HepG2 (cell line): ENCODE results near the gene MOGAT3. TPM values are rescaled to one million over a fixed set of nuclear protein-coding genes. Genes with fewer than 3 reads are reported as not detected.
A peak's percentile ranks its signal among the peaks of the same experiment; 100 is the strongest.

Source experiments
- ATAC-seq: fragments of 200-7000 bp; cut with Tn5 transposase; 3 replicates; pipeline ENCODE4 v1.9.1; 2020; ENCODE audit warnings: mild to moderate bottlenecking, moderate library complexity
- BruUV-seq: library from RNA; stranded (reverse); fragments of 400-500 nt; replicated peaks from 2 replicates; lab custom pipeline; 2021; lab: Mats Ljungman, UMichigan
- CTCF ChIA-PET: fragments of 300-600 bp; formaldehyde crosslinking; extraction: SDS; loops from one replicate; lab custom pipeline; 2021; ENCODE audit warnings: low total read pairs, inconsistent platforms, low intra/inter-chr PET ratio; lab: Yijun Ruan, JAX
- POLR2A ChIA-PET: fragments of 350-600 bp; sonication (Branson Sonifier 250); formaldehyde crosslinking; loops from one replicate; lab custom pipeline; 2020; ENCODE audit warnings: antibody characterized with exemption, inconsistent platforms; lab: Yijun Ruan, JAX
- DNase-seq: peaks from one replicate; pipeline ENCODE4 v3.0.0-alpha.2; 2015; ENCODE audit warnings: low spot score
- FAIRE-seq: peaks from 3 replicates; lab custom pipeline; 2011; peaks lifted over from hg19 to GRCh38; lab: Jason Lieb, UNC
- H2AFZ ChIP-seq: one replicate; pipeline ENCODE4 v1.6.1; 2011; ENCODE audit warnings: low read length, inconsistent platforms
- H3K27ac ChIP-seq: fragments of 300-600 bp; 3 replicates; pipeline ENCODE4 v1.8.0; 2011; ENCODE audit warnings: mixed run types, mild to moderate bottlenecking, mixed read lengths, low read length, inconsistent platforms; ENCODE audit not compliant: insufficient read depth; ENCODE audit errors: extremely low read length
- H3K27me3 ChIP-seq, 2 experiments: fragments of 200-600 bp in 1 of 2; 2 replicates in 1 of 2; 3 replicates in 1 of 2; pipeline versions ENCODE4 v1.6.0 to v1.8.0; 2011; ENCODE audit warnings: low read length in 2 of 2, mild to moderate bottlenecking in 2 of 2, moderate library complexity in 2 of 2, inconsistent platforms in 1 of 2; ENCODE audit not compliant: insufficient read depth in 2 of 2, control insufficient read depth in 1 of 2
- H3K36me3 ChIP-seq, 2 experiments: fragments of 200-600 bp in 1 of 2; replicated peaks in 1 of 2; 2 replicates in 1 of 2; 3 replicates in 1 of 2; pipeline versions ENCODE4 v1.5.1 to v1.8.0; 2011; ENCODE audit warnings: low read length in 2 of 2, inconsistent platforms in 1 of 2; ENCODE audit not compliant: insufficient read depth in 2 of 2, control insufficient read depth in 1 of 2
- H3K4me1 ChIP-seq: 2 replicates; pipeline ENCODE4 v1.5.1; 2012; ENCODE audit warnings: low read length, inconsistent platforms; ENCODE audit not compliant: insufficient read depth
- H3K4me2 ChIP-seq: 2 replicates; pipeline ENCODE4 v1.6.0; 2011; ENCODE audit warnings: low read depth, low read length, inconsistent platforms
- H3K4me3 ChIP-seq, 3 experiments: fragments of 200-600 bp in 1 of 3; sonication (generic), shearing (Covaris generic) in 1 of 3; replicated peaks in 1 of 3; 2 replicates each; pipeline ENCODE4 v1.5.1; 2011 to 2016; ENCODE audit warnings: low read length in 3 of 3, inconsistent platforms in 2 of 3, low read depth in 2 of 3, mild to moderate bottlenecking in 2 of 3, control low read depth in 1 of 3, mixed read lengths in 1 of 3; ENCODE audit not compliant: insufficient read depth in 1 of 3
- H3K79me2 ChIP-seq: one replicate; pipeline ENCODE4 v1.6.1; 2011; ENCODE audit warnings: low read length, inconsistent platforms; ENCODE audit not compliant: insufficient read depth
- H3K9ac ChIP-seq: 2 replicates; pipeline ENCODE4 v1.6.0; 2011; ENCODE audit warnings: mild to moderate bottlenecking, low read depth, low read length, inconsistent platforms; ENCODE audit not compliant: insufficient read depth
- H3K9me3 ChIP-seq: 2 replicates; pipeline ENCODE4 v1.5.1; 2012; ENCODE audit warnings: mild to moderate bottlenecking, low read length
- H4K20me1 ChIP-seq: 2 replicates; pipeline ENCODE4 v1.6.0; 2011; ENCODE audit warnings: inconsistent platforms, mild to moderate bottlenecking, low read length, moderate library complexity; ENCODE audit not compliant: insufficient read depth
- GATA4 ChIP-seq: sonication (generic); IDR thresholded peaks from 2 replicates; pipeline ENCODE4 v1.6.1; 2016; ENCODE audit warnings: antibody characterized with exemption, low read depth, borderline replicate concordance
- SIX4 ChIP-seq: sonication (generic); formaldehyde crosslinking; IDR thresholded peaks from 2 replicates; pipeline ENCODE4 v1.4.0; 2020; ENCODE audit warnings: missing genetic modification reagents
- SRSF9 ChIP-seq: fragments of 200-400 bp; formaldehyde crosslinking; IDR thresholded peaks from 2 replicates; pipeline ENCODE4 v1.6.1; 2018; ENCODE audit warnings: borderline replicate concordance, mild to moderate bottlenecking, low read depth, low read length; ENCODE audit not compliant: insufficient read depth, poor library complexity, severe bottlenecking
- ZNF333 ChIP-seq: sonication (generic); formaldehyde crosslinking; IDR thresholded peaks from 2 replicates; pipeline ENCODE4 v1.4.0; 2020; ENCODE audit warnings: mild to moderate bottlenecking, missing genetic modification reagents, borderline replicate concordance
- ZNF468 ChIP-seq: sonication (generic); formaldehyde crosslinking; IDR thresholded peaks from 2 replicates; pipeline ENCODE4 v1.8.0; 2022; ENCODE audit warnings: mild to moderate bottlenecking, moderate library complexity, missing genetic modification reagents
- ZSCAN12 ChIP-seq: sonication (generic); formaldehyde crosslinking; IDR thresholded peaks from 2 replicates; pipeline ENCODE4 v1.9.0; 2021; ENCODE audit warnings: mild to moderate bottlenecking, missing genetic modification reagents
- WGBS: methylation state at CpG from one replicate; pipeline ENCODE4 v1.1.6; 2017; ENCODE audit warnings: low lambda C conversion rate; 5-methylcytosine and 5-hydroxymethylcytosine counted together
- in situ Hi-C: cut with HindIII; loops from 2 replicates; pipeline ENCODE4 v1.10.0; 2017; ENCODE audit warnings: low pct_unique_long_range_greater_than_20kb; ENCODE audit not compliant: extremely low pct_ligation_motif_present
- intact Hi-C: fragments of 100-400 bp; cut with micrococcal nuclease; formaldehyde crosslinking; loops from one replicate; pipeline ENCODE4 v1.10.0; 2022; ENCODE audit not compliant: unreplicated experiment
- polyA plus RNA-seq, 8 experiments: library from polyadenylated mRNA; depleted of rRNA in 3 of 8; stranded (reverse) in 7 of 8; unstranded in 1 of 8; fragments of >200 nt; fragmentation: Illumina TruSeq in 4 of 8; extraction: Trizol in 4 of 8; gene quantifications; 2 replicates each; pipeline versions ENCODE4 v1.2.1 to v1.2.3, GENCODE V29; 2011 to 2016; ENCODE audit warnings: low read depth in 4 of 8, missing spikeins in 1 of 8, mixed read lengths in 1 of 8; ENCODE audit not compliant: insufficient read depth in 1 of 8
- total RNA-seq, 5 experiments: library from RNA; depleted of rRNA; stranded (reverse); fragments of >200 nt; fragmentation: Illumina TruSeq; extraction: Trizol; gene quantifications; 2 replicates each; pipeline ENCODE4 v1.2.3, GENCODE V29; 2016; ENCODE audit warnings: low read depth in 1 of 5
- TF ChIP-seq, protein P1 (sequence below): sonication (generic); formaldehyde crosslinking; IDR thresholded peaks from 2 replicates; pipeline ENCODE4 v1.4.0; 2020; ENCODE audit warnings: mild to moderate bottlenecking, missing genetic modification reagents
- TF ChIP-seq, protein P2 (sequence below): sonication (generic); formaldehyde crosslinking; IDR thresholded peaks from 2 replicates; pipeline ENCODE4 v1.4.0; 2020; ENCODE audit warnings: mild to moderate bottlenecking, missing genetic modification reagents
- TF ChIP-seq, protein P3 (sequence below): sonication (generic); formaldehyde crosslinking; IDR thresholded peaks from 2 replicates; pipeline ENCODE4 v1.4.0; 2020; ENCODE audit warnings: missing genetic modification reagents, mild to moderate bottlenecking, borderline replicate concordance
- TF ChIP-seq, protein P4 (sequence below): sonication (generic); formaldehyde crosslinking; IDR thresholded peaks from 2 replicates; pipeline ENCODE4 v1.4.0; 2020; ENCODE audit warnings: mild to moderate bottlenecking, missing genetic modification reagents
- TF ChIP-seq, protein P5 (sequence below): sonication (generic); formaldehyde crosslinking; IDR thresholded peaks from 2 replicates; pipeline ENCODE4 v1.5.0; 2020; ENCODE audit warnings: missing genetic modification reagents
- TF ChIP-seq, protein P6 (sequence below): sonication (generic); formaldehyde crosslinking; IDR thresholded peaks from 2 replicates; pipeline ENCODE4 v1.5.0; 2020; ENCODE audit warnings: mild to moderate bottlenecking, missing genetic modification reagents

MOGAT3 gene
- total and polyA plus RNA-seq, 2 of the 13 experiments (the other 11 are each of a cell fraction or from before 2014, with no cell fraction given) = 22.5 to 30.5 TPM

DNA sequence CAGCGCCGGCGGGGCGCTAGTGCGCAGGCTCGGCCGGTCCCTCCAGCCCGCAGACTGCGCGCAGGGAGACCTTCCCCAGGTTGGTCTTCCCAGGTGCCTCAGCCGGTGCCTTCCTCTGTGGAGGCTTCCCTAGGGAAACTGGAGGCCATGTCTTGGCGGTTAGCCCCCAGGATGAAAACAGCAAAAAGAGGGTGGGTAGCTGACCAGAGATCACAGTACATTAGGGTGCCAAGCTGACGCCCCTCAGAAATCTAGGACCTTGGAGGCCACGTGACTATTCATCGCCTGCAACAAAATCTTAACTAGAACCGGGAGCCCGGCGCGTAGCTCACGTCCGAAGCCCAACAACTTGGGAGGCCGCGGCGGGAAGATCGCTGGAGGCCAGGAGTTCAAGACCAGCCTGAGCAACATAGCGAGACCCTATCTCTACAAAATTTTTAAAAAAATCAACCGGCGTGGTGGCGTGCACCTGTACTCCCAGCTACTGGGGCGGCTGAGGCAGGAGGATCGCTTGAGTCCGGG lies 44.4 kb upstream of the MOGAT3 start:
- FAIRE-seq = no peak
- H3K4me2 ChIP-seq = peak overlapping the region; percentile 90
- no peak for DNase-seq
- peaks cover 10 to 20% of the 10 kb centered on the region in 2 experiments; a peak in 4 of 5 replicates for H3K36me3 ChIP-seq
- 71% methylated on average over 23 of the region's 32 CpGs for WGBS
- intact Hi-C loops (loop anchor here (2.0 kb wide), 1 partner anchor 102 kb away; no protein-coding TSS in a partner anchor), in situ Hi-C loops (no loop called here)
- TSS peak; percentile 56 for BruUV-seq
- CTCF ChIA-PET = interaction anchor here (2.0 to 2.3 kb wide), 2 partner anchors 28 to 101 kb away, joined by 5 to 11 read pairs; partner anchors contain the start of gene PLOD3
- no peak overlapping the region for H2AFZ ChIP-seq
- no peak for ATAC-seq
- H3K9me3 ChIP-seq = no peaks in the 10 kb centered on the region
- peak overlapping the region; percentile 79 to 90 (median 82) for H3K4me3 ChIP-seq
- POLR2A ChIA-PET = interaction anchor here (1.2 to 3.7 kb wide), 6 partner anchors 10 to 370 kb away, joined by 3 to 71 read pairs (median 14); partner anchors contain the start of genes MOGAT3, PLOD3, SRRT and ZNHIT1
- H3K4me1 ChIP-seq = peaks cover 34% of the 10 kb centered on the region
- no peaks in the 10 kb centered on the region for H3K27me3 ChIP-seq
- H3K79me2 ChIP-seq = peaks cover 28% of the 10 kb centered on the region
- peak overlapping the region; percentile 83 for H3K9ac ChIP-seq
- H4K20me1 ChIP-seq = no peaks in the 10 kb centered on the region
- peak overlapping the region; percentile 76 for H3K27ac ChIP-seq
- TF ChIP-seq, protein P1, sequence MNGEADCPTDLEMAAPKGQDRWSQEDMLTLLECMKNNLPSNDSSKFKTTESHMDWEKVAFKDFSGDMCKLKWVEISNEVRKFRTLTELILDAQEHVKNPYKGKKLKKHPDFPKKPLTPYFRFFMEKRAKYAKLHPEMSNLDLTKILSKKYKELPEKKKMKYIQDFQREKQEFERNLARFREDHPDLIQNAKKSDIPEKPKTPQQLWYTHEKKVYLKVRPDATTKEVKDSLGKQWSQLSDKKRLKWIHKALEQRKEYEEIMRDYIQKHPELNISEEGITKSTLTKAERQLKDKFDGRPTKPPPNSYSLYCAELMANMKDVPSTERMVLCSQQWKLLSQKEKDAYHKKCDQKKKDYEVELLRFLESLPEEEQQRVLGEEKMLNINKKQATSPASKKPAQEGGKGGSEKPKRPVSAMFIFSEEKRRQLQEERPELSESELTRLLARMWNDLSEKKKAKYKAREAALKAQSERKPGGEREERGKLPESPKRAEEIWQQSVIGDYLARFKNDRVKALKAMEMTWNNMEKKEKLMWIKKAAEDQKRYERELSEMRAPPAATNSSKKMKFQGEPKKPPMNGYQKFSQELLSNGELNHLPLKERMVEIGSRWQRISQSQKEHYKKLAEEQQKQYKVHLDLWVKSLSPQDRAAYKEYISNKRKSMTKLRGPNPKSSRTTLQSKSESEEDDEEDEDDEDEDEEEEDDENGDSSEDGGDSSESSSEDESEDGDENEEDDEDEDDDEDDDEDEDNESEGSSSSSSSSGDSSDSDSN (CRISPR knock-in tag) = 0 out of 2 replicates have a peak, but pooled peaks have one; percentile 6
- TF ChIP-seq, protein P2, sequence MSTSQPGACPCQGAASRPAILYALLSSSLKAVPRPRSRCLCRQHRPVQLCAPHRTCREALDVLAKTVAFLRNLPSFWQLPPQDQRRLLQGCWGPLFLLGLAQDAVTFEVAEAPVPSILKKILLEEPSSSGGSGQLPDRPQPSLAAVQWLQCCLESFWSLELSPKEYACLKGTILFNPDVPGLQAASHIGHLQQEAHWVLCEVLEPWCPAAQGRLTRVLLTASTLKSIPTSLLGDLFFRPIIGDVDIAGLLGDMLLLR (CRISPR knock-in tag) = no peak
- TF ChIP-seq ZSCAN12 (CRISPR knock-in tag) (no peak), SRSF9 (no peak), SIX4 (CRISPR knock-in tag) (no peak), ZNF468 (CRISPR knock-in tag) (0 out of 2 replicates have a peak, but pooled peaks have one; percentile 4), ZNF333 (0 out of 2 replicates have a peak, but pooled peaks have one; percentile 2), GATA4 (0 out of 2 replicates have a peak, but pooled peaks have one; percentile 53)
- TF ChIP-seq, protein P3, sequence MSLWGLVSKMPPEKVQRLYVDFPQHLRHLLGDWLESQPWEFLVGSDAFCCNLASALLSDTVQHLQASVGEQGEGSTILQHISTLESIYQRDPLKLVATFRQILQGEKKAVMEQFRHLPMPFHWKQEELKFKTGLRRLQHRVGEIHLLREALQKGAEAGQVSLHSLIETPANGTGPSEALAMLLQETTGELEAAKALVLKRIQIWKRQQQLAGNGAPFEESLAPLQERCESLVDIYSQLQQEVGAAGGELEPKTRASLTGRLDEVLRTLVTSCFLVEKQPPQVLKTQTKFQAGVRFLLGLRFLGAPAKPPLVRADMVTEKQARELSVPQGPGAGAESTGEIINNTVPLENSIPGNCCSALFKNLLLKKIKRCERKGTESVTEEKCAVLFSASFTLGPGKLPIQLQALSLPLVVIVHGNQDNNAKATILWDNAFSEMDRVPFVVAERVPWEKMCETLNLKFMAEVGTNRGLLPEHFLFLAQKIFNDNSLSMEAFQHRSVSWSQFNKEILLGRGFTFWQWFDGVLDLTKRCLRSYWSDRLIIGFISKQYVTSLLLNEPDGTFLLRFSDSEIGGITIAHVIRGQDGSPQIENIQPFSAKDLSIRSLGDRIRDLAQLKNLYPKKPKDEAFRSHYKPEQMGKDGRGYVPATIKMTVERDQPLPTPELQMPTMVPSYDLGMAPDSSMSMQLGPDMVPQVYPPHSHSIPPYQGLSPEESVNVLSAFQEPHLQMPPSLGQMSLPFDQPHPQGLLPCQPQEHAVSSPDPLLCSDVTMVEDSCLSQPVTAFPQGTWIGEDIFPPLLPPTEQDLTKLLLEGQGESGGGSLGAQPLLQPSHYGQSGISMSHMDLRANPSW (CRISPR knock-in tag) = peak; percentile 84; the same call in 1 of the 2 replicates
- TF ChIP-seq, protein P4, sequence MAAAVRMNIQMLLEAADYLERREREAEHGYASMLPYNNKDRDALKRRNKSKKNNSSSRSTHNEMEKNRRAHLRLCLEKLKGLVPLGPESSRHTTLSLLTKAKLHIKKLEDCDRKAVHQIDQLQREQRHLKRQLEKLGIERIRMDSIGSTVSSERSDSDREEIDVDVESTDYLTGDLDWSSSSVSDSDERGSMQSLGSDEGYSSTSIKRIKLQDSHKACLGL = no peak
- TF ChIP-seq, protein P5, sequence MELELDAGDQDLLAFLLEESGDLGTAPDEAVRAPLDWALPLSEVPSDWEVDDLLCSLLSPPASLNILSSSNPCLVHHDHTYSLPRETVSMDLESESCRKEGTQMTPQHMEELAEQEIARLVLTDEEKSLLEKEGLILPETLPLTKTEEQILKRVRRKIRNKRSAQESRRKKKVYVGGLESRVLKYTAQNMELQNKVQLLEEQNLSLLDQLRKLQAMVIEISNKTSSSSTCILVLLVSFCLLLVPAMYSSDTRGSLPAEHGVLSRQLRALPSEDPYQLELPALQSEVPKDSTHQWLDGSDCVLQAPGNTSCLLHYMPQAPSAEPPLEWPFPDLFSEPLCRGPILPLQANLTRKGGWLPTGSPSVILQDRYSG (CRISPR knock-in tag) = no peak
- TF ChIP-seq, protein P6, sequence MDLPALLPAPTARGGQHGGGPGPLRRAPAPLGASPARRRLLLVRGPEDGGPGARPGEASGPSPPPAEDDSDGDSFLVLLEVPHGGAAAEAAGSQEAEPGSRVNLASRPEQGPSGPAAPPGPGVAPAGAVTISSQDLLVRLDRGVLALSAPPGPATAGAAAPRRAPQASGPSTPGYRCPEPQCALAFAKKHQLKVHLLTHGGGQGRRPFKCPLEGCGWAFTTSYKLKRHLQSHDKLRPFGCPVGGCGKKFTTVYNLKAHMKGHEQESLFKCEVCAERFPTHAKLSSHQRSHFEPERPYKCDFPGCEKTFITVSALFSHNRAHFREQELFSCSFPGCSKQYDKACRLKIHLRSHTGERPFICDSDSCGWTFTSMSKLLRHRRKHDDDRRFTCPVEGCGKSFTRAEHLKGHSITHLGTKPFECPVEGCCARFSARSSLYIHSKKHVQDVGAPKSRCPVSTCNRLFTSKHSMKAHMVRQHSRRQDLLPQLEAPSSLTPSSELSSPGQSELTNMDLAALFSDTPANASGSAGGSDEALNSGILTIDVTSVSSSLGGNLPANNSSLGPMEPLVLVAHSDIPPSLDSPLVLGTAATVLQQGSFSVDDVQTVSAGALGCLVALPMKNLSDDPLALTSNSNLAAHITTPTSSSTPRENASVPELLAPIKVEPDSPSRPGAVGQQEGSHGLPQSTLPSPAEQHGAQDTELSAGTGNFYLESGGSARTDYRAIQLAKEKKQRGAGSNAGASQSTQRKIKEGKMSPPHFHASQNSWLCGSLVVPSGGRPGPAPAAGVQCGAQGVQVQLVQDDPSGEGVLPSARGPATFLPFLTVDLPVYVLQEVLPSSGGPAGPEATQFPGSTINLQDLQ = 0 out of 2 replicates have a peak, but pooled peaks have one; percentile 1
